ENCODE measurements around the gene ARHGAP10. TPM values are rescaled to one million over a fixed set of nuclear protein-coding genes. Genes with fewer than 3 reads are reported as not detected.

The ARHGAP10 gene
- polyA plus RNA-seq, 3 donors: 19.7 to 20.7 (median 20.6) TPM

GRCh38 chr4:147811878-147812277 is 80.0 kb downstream of the ARHGAP10 start:
- DNase-seq (ENCODE audit: extremely low read depth in 1 of 11, low read depth in 9 of 11, low spot score in 4 of 11): no peak

- DNase-seq (ENCODE audit: extremely low read depth in 1 of 11, low read depth in 9 of 11, low spot score in 4 of 11): no peak
Measured at GRCh38 chr4:147813109-147813773, 81.4 kb downstream of the ARHGAP10 start.

GRCh38 chr4:147813973-147814372 is 82.1 kb downstream of the ARHGAP10 start:
- DNase-seq (ENCODE audit: extremely low read depth in 1 of 11, low read depth in 9 of 11, low spot score in 4 of 11): no peak

- DNase-seq (ENCODE audit: extremely low read depth in 1 of 11, low read depth in 9 of 11, low spot score in 4 of 11): no peak
Measured at GRCh38 chr4:147814376-147814775, 82.5 kb downstream of the ARHGAP10 start.

GRCh38 chr4:147815741-147816140 is 83.9 kb downstream of the ARHGAP10 start:
- DNase-seq (ENCODE audit: extremely low read depth in 1 of 11, low read depth in 9 of 11, low spot score in 4 of 11): no peak

GRCh38 chr4:147816382-147817254 is 84.7 kb downstream of the ARHGAP10 start:
- no peak for DNase-seq (ENCODE audit: extremely low read depth in 1 of 11, low read depth in 9 of 11, low spot score in 4 of 11)

GRCh38 chr4:147820975-147821374 is 89.1 kb downstream of the ARHGAP10 start:
- no peak for DNase-seq (ENCODE audit: extremely low read depth in 1 of 11, low read depth in 9 of 11, low spot score in 4 of 11)

GRCh38 chr4:147821555-147821954 is 89.7 kb downstream of the ARHGAP10 start:
- DNase-seq (ENCODE audit: extremely low read depth in 1 of 11, low read depth in 9 of 11, low spot score in 4 of 11): no peak

GRCh38 chr4:147822128-147822527 is 90.2 kb downstream of the ARHGAP10 start:
- no peak for DNase-seq (ENCODE audit: extremely low read depth in 1 of 11, low read depth in 9 of 11, low spot score in 4 of 11)

GRCh38 chr4:147823130-147823529 is 91.2 kb downstream of the ARHGAP10 start:
- DNase-seq (ENCODE audit: extremely low read depth in 1 of 11, low read depth in 9 of 11, low spot score in 4 of 11): no peak

GRCh38 chr4:147824316-147824715 is 92.4 kb downstream of the ARHGAP10 start:
- no peak for DNase-seq (ENCODE audit: extremely low read depth in 1 of 11, low read depth in 9 of 11, low spot score in 4 of 11)

- DNase-seq (ENCODE audit: extremely low read depth in 1 of 11, low read depth in 9 of 11, low spot score in 4 of 11): no peak
Measured at GRCh38 chr4:147824884-147825283, 93.0 kb downstream of the ARHGAP10 start.

GRCh38 chr4:147825451-147826287 is 93.8 kb downstream of the ARHGAP10 start:
- no peak for DNase-seq (ENCODE audit: extremely low read depth in 1 of 11, low read depth in 9 of 11, low spot score in 4 of 11)

GRCh38 chr4:147826288-147826646 is 94.4 kb downstream of the ARHGAP10 start:
- no peak for DNase-seq (ENCODE audit: extremely low read depth in 1 of 11, low read depth in 9 of 11, low spot score in 4 of 11)

GRCh38 chr4:147828331-147828905 is 96.5 kb downstream of the ARHGAP10 start:
- no peak for DNase-seq (ENCODE audit: extremely low read depth in 1 of 11, low read depth in 9 of 11, low spot score in 4 of 11)

- DNase-seq (ENCODE audit: extremely low read depth in 1 of 11, low read depth in 9 of 11, low spot score in 4 of 11): no peak
Measured at GRCh38 chr4:147829401-147830101, 97.7 kb downstream of the ARHGAP10 start.

- no peak for DNase-seq (ENCODE audit: extremely low read depth in 1 of 11, low read depth in 9 of 11, low spot score in 4 of 11)
Measured at GRCh38 chr4:147830102-147830463, 98.2 kb downstream of the ARHGAP10 start.

- DNase-seq (ENCODE audit: extremely low read depth in 1 of 11, low read depth in 9 of 11, low spot score in 4 of 11): no peak
Measured at GRCh38 chr4:147830987-147831386, 99.1 kb downstream of the ARHGAP10 start.
